ENCODE results near the gene TMCC2.

Gene TMCC2

DNA sequence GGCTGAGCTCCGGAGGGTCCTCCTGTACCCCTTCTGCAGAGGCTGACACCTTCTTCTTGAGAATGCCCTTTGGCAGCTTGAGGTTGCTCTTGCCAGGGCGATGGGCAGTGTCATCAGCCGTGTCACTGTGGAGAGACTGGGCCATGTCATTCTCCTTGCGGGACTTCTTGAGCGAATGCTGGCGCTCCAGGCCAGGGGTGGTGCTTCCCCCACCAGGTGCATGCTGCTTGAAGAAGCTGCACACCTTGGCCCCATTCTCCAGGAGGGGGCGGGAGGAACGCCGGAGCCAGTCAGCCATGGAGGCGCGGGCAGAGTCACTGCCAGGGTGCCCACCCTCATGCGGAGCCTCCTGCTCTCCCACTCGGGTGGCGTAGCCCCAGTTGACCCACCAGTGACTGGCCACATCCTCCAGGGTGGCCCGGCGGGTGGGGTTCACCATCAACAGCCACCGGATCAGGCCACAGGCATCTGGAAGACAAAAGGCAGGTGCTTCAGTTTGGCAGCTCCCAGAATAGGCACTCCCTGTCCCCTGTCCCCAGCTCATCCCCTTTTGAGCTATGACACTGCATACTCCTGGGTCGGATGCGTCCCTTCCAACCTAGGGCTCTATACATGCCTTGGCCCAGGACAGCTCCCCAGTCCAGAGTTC is 76.4 kb downstream of the TMCC2 start:
- DNase-seq: no peak

DNA sequence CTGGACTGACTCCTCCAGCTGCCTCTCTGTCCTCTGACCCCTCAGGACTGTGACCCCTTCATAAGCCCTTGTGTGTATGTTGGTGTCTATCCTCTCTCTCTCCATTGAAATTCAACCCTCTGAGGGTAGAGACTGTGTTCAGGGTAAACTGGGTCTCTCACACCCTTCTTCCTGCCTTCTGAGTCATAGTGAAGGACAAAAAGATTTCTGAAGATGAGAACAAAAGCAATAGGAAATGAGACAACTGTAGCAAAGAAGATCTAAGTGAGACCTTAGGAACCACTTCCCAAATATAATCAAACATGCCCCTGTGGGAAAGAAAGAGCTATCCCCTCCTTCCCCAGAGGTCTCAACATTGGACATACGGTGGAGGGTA is 76.9 kb downstream of the TMCC2 start:
- DNase-seq: no peak

DNA sequence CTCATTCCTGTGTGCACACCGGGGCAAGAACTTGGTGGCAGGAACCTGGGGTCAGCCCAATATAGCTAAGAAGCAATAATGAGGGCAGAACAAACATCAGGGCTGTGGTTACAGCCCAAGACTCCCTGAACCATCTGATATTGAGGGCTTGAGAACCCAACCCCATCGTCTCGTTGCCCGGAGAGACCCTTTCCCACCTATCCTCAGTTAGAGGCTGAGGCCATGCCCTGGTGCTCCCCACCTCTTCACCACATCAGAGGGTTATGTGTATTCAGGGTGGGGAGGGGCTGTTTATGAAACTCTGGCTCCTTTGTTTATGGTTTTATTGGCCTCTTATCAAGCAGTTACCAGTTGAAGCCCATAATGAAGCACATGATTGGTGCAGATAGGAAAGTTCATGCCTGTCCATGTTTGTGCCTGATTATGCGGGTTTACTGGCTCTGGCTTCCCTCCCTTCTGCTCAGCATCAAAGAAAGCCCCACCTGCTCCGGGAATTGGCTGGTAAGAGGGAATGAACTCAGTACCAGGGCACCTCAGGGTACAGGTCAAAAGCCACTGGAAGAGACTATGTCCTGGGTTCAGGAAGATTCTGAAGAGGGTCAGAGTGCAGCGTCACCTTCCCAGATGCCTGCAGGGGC is 79.3 kb downstream of the TMCC2 start:
- no peak for DNase-seq

DNA sequence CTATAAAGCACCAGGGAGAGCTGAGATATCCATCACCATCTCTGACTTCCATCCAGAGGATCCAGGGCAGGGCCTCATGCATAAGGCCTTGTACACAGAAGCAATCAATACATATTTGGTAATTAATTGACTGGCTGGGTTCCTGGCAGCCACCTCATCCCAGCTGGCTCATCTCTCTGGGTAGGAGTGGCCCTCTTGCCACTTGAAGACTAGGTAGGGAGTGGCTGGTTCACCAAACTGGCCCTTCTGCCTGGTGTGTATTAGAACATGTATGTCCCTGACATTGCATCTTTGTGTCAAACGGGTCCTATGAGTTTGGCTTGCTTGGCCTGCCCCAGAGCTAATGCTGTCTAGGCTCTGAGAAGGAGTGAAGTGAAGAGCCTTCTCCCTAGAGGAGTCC is 82.0 kb downstream of the TMCC2 start:
- DNase-seq: no peak

DNA sequence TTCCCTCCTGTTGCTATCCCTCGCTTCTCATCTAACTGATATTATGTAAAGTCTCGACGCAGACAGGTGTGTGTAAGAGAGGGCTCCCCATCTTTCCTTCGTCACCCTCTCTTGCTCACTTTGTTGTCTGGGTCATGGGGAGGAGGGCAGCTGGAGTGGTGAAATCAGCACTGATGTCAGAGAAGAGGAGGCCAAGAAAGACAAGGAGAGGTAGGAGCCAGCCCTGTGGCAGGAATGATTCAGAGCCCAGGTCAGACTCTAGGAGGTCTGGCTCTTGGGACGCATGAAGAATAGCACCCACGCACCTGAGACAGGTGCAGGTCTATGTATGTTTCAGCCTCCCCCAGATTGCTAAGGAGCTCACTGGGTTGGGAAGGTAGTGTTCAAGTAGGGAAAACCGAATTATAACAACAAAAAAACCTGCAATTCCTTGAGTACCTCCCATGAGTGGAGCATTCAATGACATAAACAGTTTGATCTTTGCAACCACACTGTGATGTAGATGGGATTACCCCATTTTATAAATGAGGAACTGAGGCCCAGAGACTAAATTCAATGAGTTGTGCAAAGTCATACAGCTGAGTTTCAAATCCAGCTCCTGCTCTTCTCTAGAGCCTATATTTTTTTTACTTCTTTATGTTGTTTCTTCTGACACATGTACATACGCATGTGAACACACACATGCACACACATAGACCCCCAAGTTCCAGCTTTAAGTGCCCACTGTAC is 83.4 kb downstream of the TMCC2 start:
- no peak for DNase-seq

DNA sequence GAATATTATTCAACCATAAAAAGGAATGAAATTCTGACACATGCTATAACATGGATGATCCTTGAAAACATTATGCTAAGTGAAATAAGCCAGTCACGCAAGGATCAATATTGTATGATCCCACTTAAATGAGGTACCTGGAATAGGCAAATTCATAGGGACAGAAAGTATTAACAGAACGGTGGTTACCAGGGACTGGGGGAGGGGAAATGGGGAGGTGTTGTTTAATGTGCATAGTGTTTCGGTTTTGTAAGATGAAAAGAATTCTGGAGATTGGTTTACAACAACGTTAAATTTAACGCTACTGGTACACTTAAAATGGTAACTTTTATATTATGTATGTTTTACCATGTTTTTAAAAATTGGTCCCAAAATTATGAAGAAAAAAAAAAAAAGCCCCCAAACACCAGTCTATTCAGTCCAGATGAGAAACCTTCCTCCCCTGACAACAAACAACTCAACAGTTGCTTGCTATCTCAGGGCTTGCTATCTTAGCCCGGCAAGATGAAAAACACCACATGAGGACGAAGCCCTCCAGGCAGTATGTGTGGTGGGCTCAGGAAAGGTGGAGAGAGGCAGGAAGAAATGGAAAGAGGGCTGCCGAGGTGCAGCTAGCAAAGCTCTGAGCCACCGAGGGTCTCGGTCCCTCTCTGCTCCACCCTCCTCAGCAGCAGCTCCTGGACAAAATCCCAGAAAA is 85.3 kb downstream of the TMCC2 start:
- no peak for DNase-seq

DNA sequence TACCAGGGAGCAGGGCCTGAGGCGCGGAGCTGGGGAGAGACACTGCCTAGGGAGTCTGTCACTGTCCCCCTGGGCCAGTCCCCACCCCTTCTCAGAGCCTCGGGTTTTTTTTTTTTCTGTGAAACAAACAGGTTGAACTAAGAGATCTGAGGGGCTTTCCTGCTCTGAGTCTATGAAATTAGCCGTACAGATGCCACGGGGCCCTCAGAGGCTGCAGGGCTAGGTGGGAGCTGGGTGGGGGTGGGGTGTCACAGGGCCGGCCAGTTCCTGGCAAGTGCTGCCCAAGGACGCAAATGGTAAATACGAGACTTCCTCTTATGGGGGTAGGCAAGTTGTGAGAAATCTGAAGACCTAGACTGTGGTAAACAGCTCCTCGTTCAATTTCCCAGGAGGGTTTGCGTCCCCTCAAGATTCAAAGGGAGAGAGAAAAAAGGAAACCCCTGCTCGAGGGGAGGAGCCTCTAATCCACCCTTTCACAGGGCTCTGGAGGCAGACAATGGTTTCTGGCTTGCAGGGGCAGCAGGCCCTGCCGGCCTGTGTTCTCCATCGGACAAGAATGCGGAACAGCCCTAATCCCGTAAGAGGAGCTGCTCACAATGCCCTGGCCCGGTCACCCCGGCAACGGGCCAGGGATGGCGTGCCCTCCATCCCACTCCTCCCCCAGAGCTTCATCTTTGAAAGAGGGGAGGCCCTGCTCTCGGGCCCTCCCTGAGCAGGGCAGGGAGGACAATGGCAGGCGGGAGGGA is 86.0 kb downstream of the TMCC2 start:
- DNase-seq: peak; percentile 52 to 82 (median 59)

DNA sequence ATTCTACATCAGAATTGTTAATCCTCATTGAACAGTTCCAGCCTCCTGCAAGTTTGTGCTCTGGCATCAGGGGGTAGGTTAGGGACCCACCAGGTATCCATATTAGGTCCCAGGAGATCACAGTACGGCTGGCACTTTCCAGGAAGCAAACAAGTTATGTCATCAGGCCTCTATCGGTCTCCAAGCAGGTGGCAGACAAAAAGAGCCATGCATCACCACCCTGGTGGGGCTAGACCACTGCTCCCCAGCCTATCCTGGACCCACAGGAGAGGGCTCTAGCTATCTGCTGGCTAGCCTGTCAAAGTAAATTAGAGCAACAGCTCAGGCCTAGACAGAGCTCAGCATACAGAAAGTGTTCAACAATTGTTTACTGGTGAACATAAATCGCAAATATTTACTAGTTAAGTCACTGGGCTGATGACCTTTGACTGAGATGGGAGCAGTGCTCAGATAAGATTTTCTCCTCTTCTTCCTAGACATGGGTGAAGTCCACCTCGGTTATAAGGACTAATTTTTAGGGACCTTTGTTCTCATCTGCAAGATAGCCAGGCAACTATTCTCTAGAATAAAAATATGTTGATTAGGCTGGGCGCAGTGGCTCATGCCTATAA is 87.4 kb downstream of the TMCC2 start:
- peak in 1 of 3 experiments; percentile 27 for DNase-seq

DNA sequence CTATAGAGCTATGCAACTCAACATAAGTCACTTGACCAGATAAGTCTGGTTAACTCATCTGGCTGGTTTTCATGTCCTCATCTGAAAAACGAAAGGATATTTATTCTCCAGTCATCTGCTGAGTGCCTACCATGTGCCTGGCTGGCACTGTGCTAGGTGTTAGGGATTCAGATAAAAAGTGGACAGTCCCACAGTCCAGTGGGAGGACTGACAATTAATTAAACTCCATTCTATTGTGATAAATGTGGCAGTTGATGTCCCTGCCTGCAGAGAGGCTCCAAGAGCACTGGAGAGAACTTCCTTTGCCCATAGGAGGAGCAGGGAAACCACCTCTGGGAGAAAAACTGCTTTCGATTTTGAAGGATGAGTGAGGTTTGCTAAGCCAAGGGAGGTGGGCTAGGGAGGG is 88.4 kb downstream of the TMCC2 start:
- peak in 1 of 3 experiments; percentile 16 for DNase-seq

DNA sequence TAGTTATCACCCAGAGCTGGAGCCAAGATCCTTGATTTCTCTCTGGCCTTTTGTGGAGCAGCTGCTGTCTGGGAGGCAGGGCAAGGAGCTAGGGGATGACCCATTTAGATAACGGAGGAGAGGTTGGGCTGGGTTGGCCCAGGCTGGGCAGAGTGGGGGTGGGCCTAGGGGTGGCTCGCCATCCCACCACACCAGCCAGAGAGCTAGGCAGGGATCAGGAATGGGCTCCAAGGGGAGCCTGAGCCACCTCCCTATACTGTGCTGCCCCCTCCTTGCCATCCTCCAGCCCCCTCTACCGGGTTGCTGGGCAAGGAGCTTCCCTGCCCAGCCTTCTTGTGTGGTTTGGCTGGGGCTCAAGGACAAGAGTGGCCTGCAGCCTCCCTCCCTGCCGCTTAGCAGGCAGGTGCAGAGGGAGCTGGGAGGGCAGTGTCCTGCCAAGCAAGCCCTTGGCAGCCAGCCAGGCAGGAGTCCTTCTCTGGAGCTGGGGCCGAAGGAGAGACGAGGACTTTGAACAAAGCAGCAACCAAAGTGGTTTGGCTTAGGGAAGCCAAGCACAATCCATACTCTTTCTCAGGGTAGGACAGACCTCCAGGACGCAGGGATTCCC is 89.7 kb downstream of the TMCC2 start:
- DNase-seq: peak; percentile 87 to 99 (median 96)

DNA sequence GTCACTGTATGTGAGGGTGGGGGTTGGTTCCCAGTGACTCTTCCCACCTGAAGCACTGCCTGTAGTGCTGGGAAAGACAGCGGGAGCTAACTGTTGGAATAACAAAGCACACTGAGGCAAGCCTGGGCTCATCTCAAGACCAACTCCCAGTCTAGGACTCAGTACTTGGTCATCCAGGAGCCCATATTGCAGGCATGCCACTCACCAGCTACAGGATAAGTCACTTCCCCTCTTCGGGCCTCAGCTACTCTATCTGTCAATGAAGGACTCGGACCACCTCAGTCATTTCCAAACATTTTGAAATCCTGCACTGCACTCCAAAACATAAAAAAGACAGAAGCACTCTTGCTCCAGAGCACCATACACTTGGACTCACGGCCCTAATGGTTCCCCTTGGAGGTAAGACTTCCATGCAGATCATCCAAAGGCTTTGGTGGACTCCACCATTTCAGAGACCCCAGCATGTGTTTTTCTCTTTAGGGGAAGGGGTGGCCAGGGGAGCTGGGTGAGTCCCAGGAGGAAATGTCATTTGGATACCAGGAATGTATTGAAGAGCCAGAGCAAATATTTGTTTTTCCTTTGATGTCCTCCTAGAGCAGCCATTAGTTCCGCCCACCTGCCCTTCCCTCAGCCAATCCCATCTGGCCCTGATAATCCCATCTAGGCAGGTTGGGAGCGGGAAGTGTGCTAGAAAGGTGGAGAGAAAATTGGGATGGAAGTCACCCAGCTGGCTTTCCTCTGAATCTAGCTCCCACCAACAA is 90.7 kb downstream of the TMCC2 start:
- DNase-seq: peak; percentile 65 to 90 (median 80)

DNA sequence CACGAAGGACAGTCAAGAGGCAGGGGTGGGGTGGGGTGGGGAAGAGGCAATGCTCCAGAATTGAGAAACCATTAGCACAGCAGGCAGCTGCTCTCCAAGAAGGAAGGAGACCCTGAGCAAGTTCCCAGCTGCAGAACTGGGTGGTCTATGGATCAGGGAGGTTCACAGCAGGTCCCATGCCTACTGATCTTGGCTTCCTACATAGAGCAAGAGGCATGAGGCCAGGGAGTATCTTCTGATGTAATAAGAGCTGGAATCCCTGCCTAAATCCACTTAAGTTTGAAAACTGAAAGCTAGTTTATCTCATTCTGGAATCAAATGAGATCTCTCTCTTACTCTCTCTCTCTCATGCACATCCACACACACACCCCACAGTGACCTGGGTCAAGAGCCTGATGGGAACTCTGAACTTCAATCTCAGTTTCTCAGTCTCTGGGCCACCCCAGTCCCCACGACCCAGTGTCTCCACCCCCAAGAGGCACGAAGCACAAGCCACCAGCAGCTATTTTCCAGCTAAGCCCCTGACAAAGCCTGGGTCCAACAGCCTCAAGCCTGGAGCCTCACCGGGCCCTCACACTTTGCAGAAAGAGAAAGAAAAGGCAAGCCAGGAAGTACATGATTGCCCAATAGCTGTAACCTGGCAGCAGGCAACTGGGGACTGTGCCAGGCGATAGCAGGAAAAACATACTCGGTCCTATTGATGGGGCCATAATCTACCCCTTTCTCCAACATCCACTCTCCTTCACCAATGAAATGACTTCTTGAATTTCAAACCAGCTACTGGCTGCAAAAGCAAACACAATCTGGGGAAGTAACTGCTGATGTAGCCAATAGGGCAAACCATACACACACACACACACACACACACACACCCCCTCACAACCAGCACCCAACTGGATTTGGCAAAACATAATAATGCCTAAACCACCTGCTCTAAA is 91.6 kb downstream of the TMCC2 start:
- peak; percentile 17 to 84 (median 58) for DNase-seq

DNA sequence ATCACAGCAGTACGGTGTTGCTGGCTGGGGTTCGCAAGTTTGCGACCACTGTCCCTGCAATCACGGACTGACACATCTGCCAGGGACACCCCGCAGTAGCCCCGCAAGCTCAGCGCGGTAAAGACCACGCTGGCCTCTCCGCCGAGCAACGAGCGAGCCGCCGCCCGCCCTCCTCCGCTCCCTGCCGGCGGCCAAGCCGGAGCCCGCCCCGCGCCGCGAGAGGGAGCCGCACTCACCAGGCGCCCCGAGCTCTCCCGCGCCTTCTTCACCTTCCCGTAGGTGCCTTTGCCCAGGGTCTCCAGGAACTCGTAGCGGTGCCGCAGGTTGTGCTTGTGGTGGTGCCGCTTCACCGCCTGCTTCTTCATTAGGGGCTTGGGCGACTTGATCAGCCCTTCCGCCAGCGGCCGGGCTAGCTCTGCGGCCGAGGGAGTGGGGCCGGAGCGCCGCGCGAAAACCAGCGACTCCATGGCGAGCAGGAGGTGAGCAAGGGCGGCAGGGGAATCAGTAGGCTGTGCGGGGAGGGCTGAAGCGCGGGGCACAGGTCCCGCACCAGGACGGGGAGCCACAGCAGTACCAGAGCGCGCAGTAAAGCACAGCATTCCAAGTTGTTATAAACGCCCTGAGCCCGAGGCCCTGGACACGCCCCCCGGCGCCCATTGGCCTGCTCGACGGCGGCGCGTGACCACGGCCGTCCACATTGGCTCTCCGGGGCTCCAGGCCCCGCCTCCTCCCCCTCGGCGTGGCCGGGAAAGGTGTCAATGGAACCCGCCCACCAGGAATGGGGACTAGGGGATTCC is 93.6 kb downstream of the TMCC2 start, which contains the start of gene NUAK2:
TSS of gene NUAK2 (minus strand) at position 584 of the 797 bp plus-strand sequence. CDS start at position 467, 117 bp downstream.
- peak; percentile 93 to 100 (median 95) for DNase-seq

DNA sequence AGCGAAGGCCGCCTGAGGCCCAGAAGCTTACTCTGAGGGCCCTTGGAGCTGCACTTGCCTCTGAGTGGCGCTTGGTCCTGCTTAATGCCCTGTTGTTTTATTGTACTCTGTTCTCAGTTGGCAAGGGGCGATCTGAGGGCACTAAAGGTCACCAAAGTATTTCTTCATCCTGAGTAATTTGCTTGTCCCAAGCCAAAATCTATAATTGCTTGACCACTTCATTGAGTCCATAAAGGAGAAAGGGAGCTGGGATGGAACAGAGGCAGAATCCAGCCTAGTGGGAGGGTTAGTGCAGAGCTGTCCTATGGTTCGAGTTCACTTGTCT is 94.2 kb downstream of the TMCC2 start:
- no peak for DNase-seq

All from NCI-H1417 (cell line).